ENCODE results near the gene FBXW12.
"Not testable (repeated sequence)": the region's sequence is repeated elsewhere in the genome, so short reads cannot be mapped to it uniquely, and the experiment has no call there.

FBXW12 gene

GRCh38 chr3:48398701-48399386 is 26.8 kb downstream of the FBXW12 start:
- DNase-seq (ENCODE audit: extremely low spot score) = no peak
- TF ChIP-seq CTBP1 (IDR thresholded peaks at IDR 0.05; ENCODE audit: borderline replicate concordance) (no peak), HDGF (IDR thresholded peaks at IDR 0.05; ENCODE audit: borderline replicate concordance) (no peak), SUZ12 (IDR thresholded peaks at IDR 0.05) (no peak), SP1 (IDR thresholded peaks at IDR 0.05) (no peak), LEF1 (IDR thresholded peaks at IDR 0.05; ENCODE audit: borderline replicate concordance) (no peak), TARDBP (IDR thresholded peaks at IDR 0.05) (no peak), ELF4 (IDR thresholded peaks at IDR 0.05) (no peak), FOXM1 (IDR thresholded peaks at IDR 0.05; ENCODE audit: borderline replicate concordance) (no peak), FOXA1 (IDR thresholded peaks at IDR 0.05) (no peak), BHLHE40 (IDR thresholded peaks at IDR 0.05; ENCODE audit: borderline replicate concordance) (no peak), ARNT (IDR thresholded peaks at IDR 0.05) (no peak), PKNOX1 (IDR thresholded peaks at IDR 0.05) (no peak), FOXK2 (IDR thresholded peaks at IDR 0.05) (no peak), NFRKB (IDR thresholded peaks at IDR 0.05) (no peak), L3MBTL2 (conservative IDR thresholded peaks at IDR 0.05) (no peak), ZNF384 (IDR thresholded peaks at IDR 0.05) (no peak)
- ChIA-PET POLR2A (interaction anchor here (0.6 kb wide), 1 partner anchor 41 kb away, joined by 3 read pairs; the partner anchor contains the start of genes CCDC51 and TMA7), CTCF (interaction anchor here (8.0 kb wide), 1 partner anchor 36 kb away, joined by 213 read pairs; no protein-coding TSS in a partner anchor)

- no peak for DNase-seq (ENCODE audit: extremely low spot score)
- no peak for TF ChIP-seq HDGF (IDR thresholded peaks at IDR 0.05; ENCODE audit: borderline replicate concordance)
- TF ChIP-seq SUZ12 (IDR thresholded peaks at IDR 0.05) = no peak
- no peak for TF ChIP-seq FOXK2 (IDR thresholded peaks at IDR 0.05)
- TF ChIP-seq L3MBTL2 (conservative IDR thresholded peaks at IDR 0.05) = no peak
- no peak for TF ChIP-seq TARDBP (IDR thresholded peaks at IDR 0.05)
- TF ChIP-seq ARNT (IDR thresholded peaks at IDR 0.05) = no peak
- no peak for TF ChIP-seq ELF4 (IDR thresholded peaks at IDR 0.05)
- TF ChIP-seq FOXM1 (IDR thresholded peaks at IDR 0.05; ENCODE audit: borderline replicate concordance) = no peak
- TF ChIP-seq NFRKB (IDR thresholded peaks at IDR 0.05) = no peak
- no peak for TF ChIP-seq BHLHE40 (IDR thresholded peaks at IDR 0.05; ENCODE audit: borderline replicate concordance)
- no peak for TF ChIP-seq FOXA1 (IDR thresholded peaks at IDR 0.05)
- TF ChIP-seq PKNOX1 (IDR thresholded peaks at IDR 0.05) = no peak
- no peak for TF ChIP-seq LEF1 (IDR thresholded peaks at IDR 0.05; ENCODE audit: borderline replicate concordance)
- no peak for TF ChIP-seq SP1 (IDR thresholded peaks at IDR 0.05)
- ChIA-PET CTCF (interaction anchor here (1.6 to 8.0 kb wide), 3 partner anchors 23 to 149 kb away, joined by 6 to 213 read pairs (median 11); no protein-coding TSS in a partner anchor), POLR2A (interaction anchor here (0.8 to 2.2 kb wide), 3 partner anchors 37 to 47 kb away, joined by 4 to 13 read pairs (median 7); partner anchors contain the start of genes ATRIP, CCDC51 and TMA7)
These were observed 27.6 kb downstream of the FBXW12 start for GRCh38 chr3:48399387-48400172.

DNA sequence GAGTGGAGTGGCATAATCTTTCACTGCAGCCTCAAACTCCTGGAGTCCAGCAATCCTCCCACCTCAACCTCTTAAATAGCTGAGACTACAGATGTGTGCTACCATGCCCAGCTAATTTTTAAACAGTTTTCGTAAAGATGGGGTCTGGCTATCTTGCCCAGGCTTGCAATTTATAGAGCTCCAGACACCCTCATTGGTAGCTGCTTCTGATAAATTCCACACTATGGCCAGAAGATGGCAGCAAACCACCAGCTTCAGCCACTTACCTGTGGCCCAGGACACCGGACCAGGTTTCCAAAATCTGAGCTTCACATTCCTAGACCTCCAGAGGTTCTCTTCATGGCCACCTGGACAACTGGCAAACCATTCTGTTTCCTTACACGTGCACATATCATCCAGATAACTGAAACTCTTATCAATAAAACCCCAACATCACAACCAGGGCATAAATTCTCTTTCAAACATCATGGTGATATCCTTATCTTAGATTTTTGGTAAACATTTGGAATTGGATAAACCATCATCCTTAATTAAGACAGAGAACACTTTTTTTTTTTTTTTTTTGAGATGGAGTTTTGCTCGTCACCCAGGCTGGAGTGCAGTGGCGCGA is 28.9 kb downstream of the FBXW12 start:
- peak; percentile 80 for DNase-seq (ENCODE audit: extremely low spot score)
- ChIA-PET POLR2A (interaction anchor here (1.2 to 2.2 kb wide), 6 partner anchors 29 to 45 kb away, joined by 3 to 13 read pairs (median 6); partner anchors contain the start of genes ATRIP, CCDC51, PLXNB1 and TMA7), CTCF (interaction anchor here (0.6 to 8.0 kb wide), 24 partner anchors 8 to 169 kb away, joined by 3 to 213 read pairs (median 4); partner anchors contain the start of genes ATRIP, CCDC51 and TMA7)
- TF ChIP-seq FOXA1 (IDR thresholded peaks at IDR 0.05) (no peak), SP1 (IDR thresholded peaks at IDR 0.05) (no peak), NFRKB (IDR thresholded peaks at IDR 0.05) (no peak), HDGF (IDR thresholded peaks at IDR 0.05; ENCODE audit: borderline replicate concordance) (no peak), ELF4 (IDR thresholded peaks at IDR 0.05) (no peak), CTBP1 (IDR thresholded peaks at IDR 0.05; ENCODE audit: borderline replicate concordance) (no peak), BHLHE40 (IDR thresholded peaks at IDR 0.05; ENCODE audit: borderline replicate concordance) (no peak), ARNT (IDR thresholded peaks at IDR 0.05) (no peak), FOXM1 (IDR thresholded peaks at IDR 0.05; ENCODE audit: borderline replicate concordance) (no peak), TARDBP (IDR thresholded peaks at IDR 0.05) (no peak), L3MBTL2 (conservative IDR thresholded peaks at IDR 0.05) (no peak), ZNF384 (IDR thresholded peaks at IDR 0.05) (no peak), LEF1 (IDR thresholded peaks at IDR 0.05; ENCODE audit: borderline replicate concordance) (no peak), PKNOX1 (IDR thresholded peaks at IDR 0.05) (no peak), SUZ12 (IDR thresholded peaks at IDR 0.05) (no peak), FOXK2 (IDR thresholded peaks at IDR 0.05) (no peak)

GRCh38 chr3:48401434-48401901 is 29.4 kb downstream of the FBXW12 start:
- ChIA-PET CTCF (interaction anchor here (0.6 to 8.0 kb wide), 18 partner anchors 10 to 167 kb away, joined by 3 to 213 read pairs (median 4); partner anchors contain the start of genes ATRIP, CCDC51 and TMA7), POLR2A (interaction anchor here (1.2 to 2.2 kb wide), 6 partner anchors 28 to 45 kb away, joined by 3 to 13 read pairs (median 6); partner anchors contain the start of genes ATRIP, CCDC51, PLXNB1 and TMA7)
- DNase-seq (ENCODE audit: extremely low spot score) = not testable (repeated sequence)

Measured in HEK293T (cell line).